ENCODE measurements around the gene COL27A1. TPM values are rescaled to one million over a fixed set of nuclear protein-coding genes. Genes with fewer than 3 reads are reported as not detected.
A peak's percentile ranks its signal among the peaks of the same experiment; 100 is the strongest.

COL27A1 gene
- total and polyA plus RNA-seq, 12 donors = 3.0 to 99.8 (median 11.9) TPM

DNA sequence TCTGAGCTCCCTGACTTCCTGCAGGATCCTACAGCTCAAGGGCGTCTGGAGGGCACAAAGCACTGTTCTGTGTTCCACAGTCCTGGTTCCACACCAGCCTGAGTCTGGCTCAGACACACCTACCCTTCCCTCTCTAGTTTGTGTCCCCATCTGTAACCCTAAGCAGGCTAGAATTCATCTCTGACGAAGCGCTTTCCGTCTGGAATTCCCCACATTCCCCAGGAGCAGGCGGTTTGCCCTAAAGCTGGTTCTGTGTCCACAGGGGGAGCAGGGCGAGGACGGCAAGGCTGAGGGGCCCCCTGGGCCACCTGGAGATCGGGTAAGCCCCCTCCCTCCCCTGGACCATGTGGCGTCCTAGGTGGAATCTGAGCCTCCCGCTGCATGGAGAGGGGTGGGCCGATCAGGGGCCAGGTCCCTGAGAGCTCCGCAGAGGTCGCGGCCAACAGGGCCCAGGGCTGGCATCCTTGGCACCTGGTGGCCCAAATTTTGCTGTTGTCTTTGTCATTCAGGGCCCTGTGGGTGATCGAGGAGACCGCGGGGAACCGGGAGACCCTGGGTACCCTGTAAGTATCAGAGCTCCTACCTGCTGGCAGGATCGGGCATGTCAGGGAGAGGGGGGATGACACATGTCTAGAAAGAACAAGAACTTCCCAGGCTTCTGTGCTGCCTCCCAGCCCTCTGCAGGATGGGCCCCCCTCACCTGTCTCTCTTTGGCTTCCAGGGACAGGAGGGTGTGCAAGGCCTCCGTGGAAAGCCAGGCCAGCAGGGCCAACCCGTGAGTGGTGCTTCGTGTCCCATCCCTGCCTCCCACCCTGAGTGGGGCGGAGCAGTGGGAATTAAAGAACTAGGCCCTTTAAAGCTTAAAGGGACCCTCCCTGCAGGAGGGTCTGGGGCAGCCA, 133.1 kb downstream of the COL27A1 start:
- intact Hi-C loops (cut with DNase I) = loop anchor here (2.0 to 5.0 kb wide), 4 partner anchors 128 to 201 kb away; partner anchors contain the start of gene COL27A1 (in 1 of the 2)
- DNase-seq = peak in 5 of 7 donors; percentile 5 to 41 (median 12)
- Histone ChIP-seq H3K4me1 (replicated peaks in 1 of 2) (peaks cover 0 to 9% of the 10 kb centered on the region in 2 donors), H3K36me3 (replicated peaks in 1 of 2) (no peaks in the 10 kb centered on the region), H3K27me3 (no peaks in the 10 kb centered on the region), H3K27ac (no peak overlapping the region), H3K4me3 (no peak overlapping the region), H3K9me3 (replicated peaks in 1 of 3) (no peaks in the 10 kb centered on the region)
- WGBS, 4 donors = 59 to 85% (median 78%) methylated on average over 6 to 23 of the region's 23 CpGs
- TF ChIP-seq, protein P1, sequence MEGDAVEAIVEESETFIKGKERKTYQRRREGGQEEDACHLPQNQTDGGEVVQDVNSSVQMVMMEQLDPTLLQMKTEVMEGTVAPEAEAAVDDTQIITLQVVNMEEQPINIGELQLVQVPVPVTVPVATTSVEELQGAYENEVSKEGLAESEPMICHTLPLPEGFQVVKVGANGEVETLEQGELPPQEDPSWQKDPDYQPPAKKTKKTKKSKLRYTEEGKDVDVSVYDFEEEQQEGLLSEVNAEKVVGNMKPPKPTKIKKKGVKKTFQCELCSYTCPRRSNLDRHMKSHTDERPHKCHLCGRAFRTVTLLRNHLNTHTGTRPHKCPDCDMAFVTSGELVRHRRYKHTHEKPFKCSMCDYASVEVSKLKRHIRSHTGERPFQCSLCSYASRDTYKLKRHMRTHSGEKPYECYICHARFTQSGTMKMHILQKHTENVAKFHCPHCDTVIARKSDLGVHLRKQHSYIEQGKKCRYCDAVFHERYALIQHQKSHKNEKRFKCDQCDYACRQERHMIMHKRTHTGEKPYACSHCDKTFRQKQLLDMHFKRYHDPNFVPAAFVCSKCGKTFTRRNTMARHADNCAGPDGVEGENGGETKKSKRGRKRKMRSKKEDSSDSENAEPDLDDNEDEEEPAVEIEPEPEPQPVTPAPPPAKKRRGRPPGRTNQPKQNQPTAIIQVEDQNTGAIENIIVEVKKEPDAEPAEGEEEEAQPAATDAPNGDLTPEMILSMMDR (IDR thresholded peaks at IDR 0.05) = no peak

DNA sequence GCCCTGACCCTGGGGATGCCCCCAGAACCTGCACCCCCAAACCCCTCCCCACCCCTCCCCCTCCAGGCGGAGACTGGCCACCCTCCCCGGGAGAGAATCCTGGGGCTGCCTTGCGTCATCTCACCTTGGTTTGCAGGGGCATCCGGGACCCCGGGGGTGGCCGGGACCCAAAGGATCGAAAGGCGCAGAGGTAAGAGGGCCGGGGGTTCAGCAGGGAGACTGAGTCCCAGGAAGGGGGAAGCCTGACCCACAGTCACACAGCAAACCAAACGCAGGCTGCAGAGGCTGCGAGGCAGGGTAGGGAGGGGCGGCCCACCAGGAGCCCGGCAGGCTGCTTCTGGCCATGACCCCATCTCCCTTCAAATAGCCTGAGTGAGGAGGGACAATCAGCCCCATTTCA, 133.8 kb downstream of the COL27A1 start:
- peak in 4 of 7 donors; percentile 4 to 37 (median 8) for DNase-seq
- H3K27ac ChIP-seq = no peak overlapping the region
- H3K4me3 ChIP-seq = no peak overlapping the region
- H3K9me3 ChIP-seq (replicated peaks in 1 of 3) = no peaks in the 10 kb centered on the region
- intact Hi-C loops (cut with DNase I) = loop anchor here (2.0 to 5.0 kb wide), 4 partner anchors 128 to 202 kb away; partner anchors contain the start of gene COL27A1 (in 1 of the 2)
- H3K4me1 ChIP-seq (replicated peaks in 1 of 2) = peaks cover 0 to 9% of the 10 kb centered on the region in 2 donors
- H3K36me3 ChIP-seq (replicated peaks in 1 of 2) = no peaks in the 10 kb centered on the region
- H3K27me3 ChIP-seq = no peaks in the 10 kb centered on the region
- TF ChIP-seq, protein P1 (IDR thresholded peaks at IDR 0.05) = no peak
- TF ChIP-seq POLR2A (IDR thresholded peaks at IDR 0.05) = no peak
- 81 to 94% (median 91%) methylated on average over 7 to 13 of the region's 13 CpGs for WGBS, 4 donors

DNA sequence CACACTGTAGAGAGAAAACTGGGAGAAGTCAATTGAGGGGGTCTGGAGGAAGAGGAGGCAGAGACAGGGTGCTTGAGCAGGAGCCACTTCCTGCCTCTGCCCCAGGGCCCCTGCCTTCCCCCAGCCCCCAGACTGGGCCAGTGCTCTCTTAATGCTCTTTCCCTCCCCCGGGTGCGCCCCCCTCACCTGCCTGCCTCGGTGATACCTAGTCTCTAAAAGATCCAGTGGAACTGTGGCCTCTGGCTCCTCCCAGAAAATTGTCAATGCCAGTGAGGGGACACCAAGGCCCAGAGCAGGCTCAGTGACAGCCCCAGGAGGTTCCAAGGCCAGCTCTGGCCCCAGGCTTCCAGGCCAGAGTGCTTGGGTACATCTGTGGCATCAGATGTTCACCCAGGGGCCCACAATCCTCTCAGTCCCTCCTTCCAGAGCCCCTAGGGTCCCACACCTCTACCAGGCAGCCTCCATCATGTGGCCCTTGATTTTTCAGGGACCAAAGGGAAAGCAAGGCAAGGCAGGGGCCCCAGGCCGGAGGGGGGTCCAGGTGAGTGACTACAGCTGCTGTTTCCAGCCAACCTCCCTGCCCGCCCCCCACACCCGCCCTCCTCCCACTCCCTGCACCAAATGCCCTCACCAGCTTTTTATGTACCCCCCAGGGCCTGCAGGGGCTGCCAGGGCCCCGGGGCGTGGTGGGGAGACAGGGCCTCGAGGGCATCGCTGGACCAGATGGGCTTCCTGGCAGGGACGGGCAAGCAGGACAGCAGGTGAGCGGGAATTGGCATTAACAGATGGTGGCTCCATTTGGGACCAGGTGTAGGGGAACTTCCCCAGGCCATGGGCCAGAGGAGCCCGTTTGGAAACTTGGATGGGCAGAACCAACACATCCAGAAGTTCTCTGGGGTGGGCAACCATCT, 134.5 kb downstream of the COL27A1 start:
- TF ChIP-seq POLR2A (IDR thresholded peaks at IDR 0.05) = no peak
- TF ChIP-seq, protein P1 (IDR thresholded peaks at IDR 0.05) = no peak
- H3K27ac ChIP-seq = no peak overlapping the region
- H3K27me3 ChIP-seq = no peaks in the 10 kb centered on the region
- 69 to 89% (median 82%) methylated on average over 5 to 13 of the region's 13 CpGs for WGBS, 4 donors
- intact Hi-C loops (cut with DNase I) = loop anchor here (2.0 to 5.0 kb wide), 5 partner anchors 129 to 203 kb away; partner anchors contain the start of gene COL27A1 (in 2 of the 2)
- H3K4me3 ChIP-seq = no peak overlapping the region
- H3K9me3 ChIP-seq (replicated peaks in 1 of 3) = peaks cover 0 to 2% (median 0%) of the 10 kb centered on the region in 3 donors
- H3K4me1 ChIP-seq (replicated peaks in 1 of 2) = peaks cover 0 to 9% of the 10 kb centered on the region in 2 donors
- peak in 5 of 7 donors; percentile 10 to 16 (median 11) for DNase-seq
- H3K36me3 ChIP-seq (replicated peaks in 1 of 2) = no peaks in the 10 kb centered on the region

Measured in adrenal gland (tissue), 12 donors.